Mesenteric fat pad (tissue), 1 donor: ENCODE data around the gene TMEM185B. TPM values are rescaled to one million over a fixed set of nuclear protein-coding genes. Genes with fewer than 3 reads are reported as not detected.
A peak's percentile ranks its signal among the peaks of the same experiment; 100 is the strongest.
"Not testable (repeated sequence)": the region's sequence is repeated elsewhere in the genome, so short reads cannot be mapped to it uniquely, and the experiment has no call there.

Experiments used
- DNase-seq: peaks from one replicate; pipeline ENCODE4 v3.0.0-alpha.2; 2020; ENCODE audit warnings: low spot score
- long read RNA-seq: library from polyadenylated mRNA; unstranded; transcript quantifications from one replicate; pipeline ENCODE4 v2.0.0, GENCODE V29; 2020
- total RNA-seq: library from RNA; stranded (reverse); fragmentation: NEBNext Ultra II Directional; extraction: Animal tissue kit (Norgen Biotek cat#: 25700); gene quantifications from one replicate; pipeline ENCODE4 v1.2.1, GENCODE V29; 2021
- donor health status: DM: yes; HTN: yes; CAD: no.

Gene TMEM185B
- total RNA-seq: 20.4 TPM
- long read RNA-seq, transcript TMEM185B-201 (1 exons, 2,131 nt): major isoform, 16 of 16 reads
- long read RNA-seq, partial matches to known transcripts: 0 of 16 reads
- long read RNA-seq, other reads (novel, unspliced or antisense): 0 of 16 reads

DNA sequence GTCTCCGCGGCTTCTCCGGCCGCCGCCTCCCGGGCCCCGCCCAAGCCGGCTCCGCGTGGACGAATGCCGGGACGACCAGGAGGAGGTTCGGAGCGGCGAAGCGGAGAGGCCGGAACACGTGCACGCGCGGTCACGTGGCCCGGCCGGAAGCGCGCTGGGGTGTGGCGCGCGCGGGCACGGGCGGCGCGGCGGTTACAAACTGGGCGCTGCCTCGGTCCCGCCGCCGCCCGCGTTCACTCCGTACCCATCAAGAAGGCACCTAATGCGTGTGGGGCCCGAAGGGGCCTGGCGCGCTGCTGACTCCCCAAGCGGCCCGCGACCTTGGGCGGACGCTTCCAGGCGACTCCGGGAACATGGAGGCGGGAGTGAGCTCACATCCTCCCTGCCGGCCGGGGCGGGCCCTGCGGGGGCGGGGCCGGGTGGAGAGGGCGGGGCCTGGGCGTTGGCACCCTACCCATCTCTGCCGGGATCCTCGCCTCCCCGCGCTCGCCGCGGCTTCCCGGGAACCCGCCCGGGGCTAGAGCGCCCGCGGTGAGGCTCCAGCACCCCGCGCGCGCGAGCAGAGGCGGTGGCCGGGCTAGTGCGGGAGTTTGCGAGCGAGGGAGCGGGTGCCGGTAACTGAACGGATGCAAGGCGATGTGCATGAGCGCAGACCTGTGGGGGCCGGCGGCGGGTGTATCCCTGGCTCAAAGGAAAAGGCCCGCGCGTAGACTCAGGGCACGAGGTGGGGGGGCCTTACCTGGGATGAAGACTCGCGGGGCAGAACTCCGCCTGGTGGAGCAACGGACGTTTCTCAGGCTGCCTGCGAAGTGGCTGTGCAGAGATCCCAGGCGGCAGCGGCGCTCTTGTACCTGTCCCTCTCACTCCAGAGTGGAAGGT, at the start of gene TMEM185B:
TMEM185B (minus strand) TSS at position 367 of the 879 bp plus-strand sequence. CDS start 424 bp downstream, outside the sequence.
- DNase-seq: peak; percentile 98

DNA sequence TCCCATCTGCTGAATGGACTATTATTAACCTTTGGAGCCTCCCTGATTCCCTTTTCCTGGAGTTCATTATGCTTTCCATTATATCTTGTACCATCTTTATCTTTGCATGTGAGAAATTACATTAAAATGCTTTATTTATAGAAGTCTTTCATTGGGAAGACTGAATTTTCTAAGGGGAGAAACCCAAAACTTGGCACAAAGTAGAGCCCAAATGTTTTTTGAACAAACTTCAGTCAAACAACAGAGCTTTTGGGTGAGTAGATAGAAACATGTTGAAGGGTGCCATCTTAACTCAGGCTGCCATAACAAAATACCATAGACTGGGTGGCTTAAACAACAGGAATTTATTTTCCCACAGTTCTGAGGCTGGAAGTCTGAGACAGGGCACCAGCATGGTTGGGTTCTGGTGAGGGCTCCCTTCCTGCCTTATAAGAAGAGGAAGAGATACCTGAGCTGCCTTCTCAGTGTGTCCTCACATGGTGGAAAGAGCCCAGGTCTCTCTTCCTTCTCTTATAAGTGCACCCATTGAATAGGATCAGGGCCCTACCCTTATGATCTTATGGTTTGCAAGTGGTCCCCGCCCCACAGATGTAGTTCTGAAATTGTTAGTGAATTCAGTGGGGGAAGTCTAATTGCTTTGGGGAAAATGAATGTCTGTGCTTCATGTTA, 48.6 kb upstream of the TMEM185B start:
- no peak for DNase-seq

GRCh38 chr2:120269816-120270215, 46.6 kb upstream of the TMEM185B start:
- no peak for DNase-seq

- no peak for DNase-seq
Measured at GRCh38 chr2:120269076-120269744, 46.0 kb upstream of the TMEM185B start.

DNA sequence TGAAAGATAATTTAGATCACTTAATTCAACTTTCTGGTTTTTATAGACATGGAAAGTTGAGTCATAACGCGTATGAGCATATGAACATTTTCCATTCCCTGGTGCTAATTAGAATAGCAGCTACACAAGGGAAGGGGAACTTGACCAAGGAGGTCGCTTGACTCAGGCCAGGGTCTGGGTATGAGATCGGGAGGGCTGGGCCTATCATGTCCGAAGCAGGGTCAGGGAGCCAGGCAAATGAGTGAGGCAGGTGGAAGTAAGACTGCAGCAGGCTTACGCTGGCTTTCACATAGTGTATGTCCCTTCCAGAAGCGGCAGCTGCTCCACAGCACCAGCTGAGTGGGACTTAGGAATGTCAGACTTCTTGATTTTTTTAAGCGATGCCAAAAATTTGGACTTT, 44.1 kb upstream of the TMEM185B start:
- DNase-seq: no peak

DNA sequence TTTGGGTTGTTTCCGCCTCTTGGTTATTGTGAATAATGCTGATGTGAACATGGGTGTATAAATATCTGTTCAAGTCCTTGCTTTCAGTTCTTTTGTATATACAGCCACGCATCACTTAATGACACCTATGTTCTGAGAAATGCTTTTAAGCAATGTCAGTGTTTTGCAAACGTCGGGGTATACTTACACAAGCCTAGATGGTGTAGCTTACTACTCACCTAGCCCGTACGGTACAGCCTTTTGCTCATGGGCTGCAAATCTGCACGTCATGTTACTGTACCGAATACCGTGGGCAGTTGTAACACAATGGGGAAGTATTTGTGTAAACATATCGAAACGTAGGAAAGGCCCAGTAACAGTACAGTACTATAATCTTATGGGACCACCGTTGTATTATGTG, 41.8 kb upstream of the TMEM185B start:
- DNase-seq: no peak

GRCh38 chr2:120262761-120263428, 39.7 kb upstream of the TMEM185B start:
- no peak for DNase-seq

DNA sequence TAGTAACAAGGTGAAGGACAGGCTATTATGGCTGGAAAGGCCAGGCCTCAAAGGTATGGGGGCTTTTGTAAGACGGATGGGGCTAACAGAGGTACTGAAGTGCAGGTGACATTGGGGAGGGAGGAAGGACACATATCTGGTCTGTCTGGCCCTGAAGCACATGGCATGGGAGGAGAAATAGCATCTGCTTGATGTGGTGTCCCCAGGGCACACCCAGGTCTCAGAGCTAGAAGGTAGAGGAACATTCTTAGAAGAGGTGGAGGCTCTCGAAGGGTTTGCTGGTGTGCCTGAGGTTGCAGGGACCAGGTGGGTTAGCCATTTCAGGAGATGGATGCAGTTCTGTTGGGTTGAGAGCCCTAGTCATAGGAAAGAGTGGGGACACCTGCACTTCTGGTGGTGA, 39.0 kb upstream of the TMEM185B start:
- no peak for DNase-seq

- no peak for DNase-seq
Measured at GRCh38 chr2:120261387-120262006, 38.3 kb upstream of the TMEM185B start.

- no peak for DNase-seq
Measured at GRCh38 chr2:120260736-120261135, 37.5 kb upstream of the TMEM185B start.

DNA sequence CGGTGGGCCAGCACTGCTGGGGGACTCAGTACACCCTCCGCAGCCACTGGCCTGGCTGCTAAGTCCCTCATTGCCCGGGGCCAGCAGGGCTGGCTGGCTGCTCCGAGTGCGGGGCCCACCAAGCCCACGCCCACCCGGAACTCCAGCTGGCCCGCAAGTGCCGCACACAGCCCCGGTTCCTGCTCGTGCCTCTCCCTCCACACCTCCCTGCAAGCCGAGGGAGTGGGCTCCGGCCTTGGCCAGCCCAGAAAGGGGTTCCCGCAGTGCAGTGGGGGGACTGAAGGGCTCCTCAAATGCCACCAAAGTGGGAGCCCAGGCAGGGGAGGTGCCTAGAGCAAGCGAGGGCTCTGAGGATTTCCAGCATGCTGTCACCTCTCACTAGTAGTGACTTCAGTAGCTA, 36.7 kb upstream of the TMEM185B start:
- DNase-seq: not testable (repeated sequence)

GRCh38 chr2:120258196-120258595, 35.0 kb upstream of the TMEM185B start:
- DNase-seq: peak; percentile 71

DNA sequence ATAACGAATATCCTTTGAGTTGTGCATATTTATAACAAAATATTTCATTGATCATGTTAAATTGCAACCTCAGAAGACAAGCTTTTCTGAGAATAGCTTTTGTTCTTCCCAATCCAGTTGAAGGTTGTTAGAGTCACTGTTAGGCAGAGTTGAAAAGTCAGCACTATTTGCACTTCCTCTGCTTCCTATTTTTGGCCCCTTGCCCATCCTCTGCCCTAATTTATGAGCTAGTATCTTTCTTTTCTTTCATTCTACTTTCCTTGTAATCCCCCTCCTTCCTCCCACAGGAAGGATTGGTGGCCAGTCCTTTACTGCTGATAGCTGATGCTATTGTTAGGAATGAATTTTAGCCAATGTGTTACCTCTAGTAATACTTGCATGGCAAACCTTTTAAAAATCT, 34.3 kb upstream of the TMEM185B start:
- DNase-seq: no peak

- DNase-seq: no peak
Measured at GRCh38 chr2:120256651-120257000, 33.4 kb upstream of the TMEM185B start.

- no peak for DNase-seq
Measured at GRCh38 chr2:120255986-120256650, 32.9 kb upstream of the TMEM185B start.

- no peak for DNase-seq
Measured at GRCh38 chr2:120255071-120255470, 31.9 kb upstream of the TMEM185B start.

DNA sequence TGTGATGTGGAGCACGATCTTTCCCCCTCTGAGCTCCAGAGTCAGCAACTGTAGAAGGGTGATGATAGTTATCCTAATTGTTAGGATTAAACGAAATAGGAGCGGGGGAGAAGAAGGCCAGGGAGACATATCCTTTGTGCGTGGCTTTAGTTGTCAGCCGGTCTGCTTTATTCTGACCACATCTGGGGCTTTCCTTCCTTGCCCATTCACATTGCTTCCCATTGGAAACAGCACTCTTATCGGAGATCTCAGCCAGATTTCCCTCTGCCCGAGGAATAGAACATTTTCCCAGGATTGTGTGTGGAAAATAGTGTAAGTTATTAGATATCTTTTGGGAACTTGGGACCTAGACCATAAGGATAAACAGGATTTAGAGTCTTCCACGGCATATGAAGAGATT, 31.0 kb upstream of the TMEM185B start:
- DNase-seq: no peak

DNA sequence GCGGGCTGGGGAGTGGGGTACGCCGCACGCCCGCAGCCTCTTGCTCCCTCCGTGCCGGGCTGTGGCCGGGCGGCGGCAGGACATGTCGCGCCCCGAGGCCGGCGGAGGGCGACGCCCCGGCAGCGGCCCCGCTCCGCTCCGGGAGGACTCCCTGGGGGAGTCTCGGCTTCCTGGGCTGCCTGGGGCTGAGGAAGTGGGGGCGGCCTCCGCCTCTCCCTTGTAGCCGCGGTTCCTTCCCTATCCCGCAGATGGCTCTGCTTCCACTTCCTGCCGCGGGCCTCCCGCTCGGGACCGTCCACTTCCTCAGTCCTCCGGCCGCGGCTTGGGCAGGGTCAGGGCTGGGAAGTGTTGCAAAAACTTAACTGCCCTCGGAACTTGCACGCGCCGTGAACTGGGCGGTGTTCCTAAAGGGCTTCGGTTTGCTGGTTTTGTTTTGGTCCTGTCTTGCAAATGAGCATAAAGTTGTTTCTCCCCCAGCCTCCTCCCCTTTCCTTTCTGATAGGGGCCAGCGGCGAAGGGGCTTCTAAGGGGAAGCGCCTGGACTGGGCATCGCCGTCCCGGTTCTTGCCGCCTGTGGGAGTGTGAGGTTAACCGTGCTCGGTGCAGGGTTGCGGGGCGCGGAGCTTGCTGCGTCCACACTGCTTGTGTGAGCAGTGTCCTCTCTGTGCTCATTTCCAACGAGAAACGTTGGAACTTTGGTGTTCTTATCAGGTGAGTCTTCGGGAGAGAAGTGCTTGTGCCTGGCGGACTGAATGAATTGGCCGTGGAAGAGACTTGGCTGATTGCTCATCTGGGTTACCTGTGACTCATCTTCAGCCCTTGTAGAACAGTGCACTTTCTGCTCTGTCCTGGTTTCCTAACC, 30.1 kb upstream of the TMEM185B start:
- DNase-seq: peak; percentile 95
